Aorta (tissue), 5 donors: ENCODE measurements around the gene DYRK1A. TPM values are rescaled to one million over a fixed set of nuclear protein-coding genes. Genes with fewer than 3 reads are reported as not detected.
"Not testable (repeated sequence)": the region's sequence is repeated elsewhere in the genome, so short reads cannot be mapped to it uniquely, and the experiment has no call there.

Source experiments
- ATAC-seq: fragments of 200-7000 bp; cut with Tn5 transposase; one replicate; pipeline ENCODE4 v1.9.1; 2022; ENCODE audit warnings: moderate library complexity; ENCODE audit not compliant: low FRiP score
- DNase-seq, 2 donors: peaks; one replicate each; pipeline ENCODE4 v3.0.0-alpha.2; 2020
- H3K27ac ChIP-seq, 2 donors: one replicate each; pipeline ENCODE4 v1.5.1; 2013; ENCODE audit warnings: low read length in 2 of 2, mild to moderate bottlenecking in 2 of 2, moderate library complexity in 2 of 2, control low read depth in 1 of 2, inconsistent platforms in 1 of 2, low read depth in 1 of 2
- H3K27me3 ChIP-seq, 2 donors: one replicate each; pipeline ENCODE4 v1.6.1; 2013; ENCODE audit warnings: control low read depth in 1 of 2, low read length in 1 of 2, mild to moderate bottlenecking in 1 of 2, moderate library complexity in 1 of 2; ENCODE audit not compliant: insufficient read depth in 2 of 2, control insufficient read depth in 1 of 2
- H3K36me3 ChIP-seq, 2 donors: one replicate each; pipeline ENCODE4 v1.6.1; 2013; ENCODE audit warnings: control low read depth in 1 of 2, low read length in 1 of 2, mild to moderate bottlenecking in 1 of 2; ENCODE audit not compliant: insufficient read depth in 2 of 2, control insufficient read depth in 1 of 2
- H3K4me1 ChIP-seq, 2 donors: one replicate each; pipeline ENCODE4 v1.6.1; 2013; ENCODE audit warnings: low read length in 2 of 2, control low read depth in 1 of 2, mild to moderate bottlenecking in 1 of 2, moderate library complexity in 1 of 2; ENCODE audit not compliant: insufficient read depth in 2 of 2, control insufficient read depth in 1 of 2
- H3K4me3 ChIP-seq, 2 donors: one replicate each; pipeline ENCODE4 v1.5.1; 2013; ENCODE audit warnings: low read length in 2 of 2, control low read depth in 1 of 2, mild to moderate bottlenecking in 1 of 2
- H3K9me3 ChIP-seq: one replicate; pipeline ENCODE4 v1.6.1; 2013; ENCODE audit warnings: mild to moderate bottlenecking, low read length; ENCODE audit not compliant: control insufficient read depth
- WGBS, 2 donors: extraction: QIAGEN DNeasy Blood & Tissue Kit; methylation state at CpG; one replicate each; pipeline ENCODE4 v1.1.7; 2013; 5-methylcytosine and 5-hydroxymethylcytosine counted together
- intact Hi-C, 2 donors: fragments of 100-400 bp; cut with DNase I; formaldehyde crosslinking; loops; one replicate each; pipeline versions ENCODE4 v1.14.2 to v1.15.0; 2022
- long read RNA-seq, 2 donors: library from polyadenylated mRNA; unstranded; transcript quantifications; one replicate each; pipeline ENCODE4 v2.0.0, GENCODE V29; 2020 to 2021
- polyA plus RNA-seq, 2 donors: library from polyadenylated mRNA; stranded (reverse); fragments of 200-250 nt; gene quantifications; one replicate each; pipeline ENCODE4 v1.2.3, GENCODE V29; 2013
- total RNA-seq, 2 donors: library from RNA; stranded (reverse); fragmentation: NEBNext Ultra II Directional; extraction: Animal tissue kit (Norgen Biotek cat#: 25700); gene quantifications; one replicate each; pipeline ENCODE4 v1.2.1, GENCODE V29; 2021
- donor health status: healthy with polysubstance abuse.
- donor health status: Bipolar disorder and iron deficiency.
- donor health status: DM: no; HTN: no; CAD: no.
- donor health status: DM: no; HTN: no; CAD: no.
- donor health status: DM: yes; HTN: yes; CAD: no.

Gene DYRK1A
- total RNA-seq (10 to 100 TPM; 70.0 to 76.6 TPM), polyA plus RNA-seq (10 to 100 TPM in 1 of 2 donors, 1 to 10 TPM in 1; 8.8 to 21.6 TPM)
- long read RNA-seq, donor 1, partial matches to known transcripts = 0 of 10 reads
- long read RNA-seq, donor 1, other reads (novel, unspliced or antisense) = 10 of 10 reads
- long read RNA-seq, donor 2, partial matches to known transcripts = 0 of 15 reads
- long read RNA-seq, donor 2, other reads (novel, unspliced or antisense) = 14 of 15 reads

DNA sequence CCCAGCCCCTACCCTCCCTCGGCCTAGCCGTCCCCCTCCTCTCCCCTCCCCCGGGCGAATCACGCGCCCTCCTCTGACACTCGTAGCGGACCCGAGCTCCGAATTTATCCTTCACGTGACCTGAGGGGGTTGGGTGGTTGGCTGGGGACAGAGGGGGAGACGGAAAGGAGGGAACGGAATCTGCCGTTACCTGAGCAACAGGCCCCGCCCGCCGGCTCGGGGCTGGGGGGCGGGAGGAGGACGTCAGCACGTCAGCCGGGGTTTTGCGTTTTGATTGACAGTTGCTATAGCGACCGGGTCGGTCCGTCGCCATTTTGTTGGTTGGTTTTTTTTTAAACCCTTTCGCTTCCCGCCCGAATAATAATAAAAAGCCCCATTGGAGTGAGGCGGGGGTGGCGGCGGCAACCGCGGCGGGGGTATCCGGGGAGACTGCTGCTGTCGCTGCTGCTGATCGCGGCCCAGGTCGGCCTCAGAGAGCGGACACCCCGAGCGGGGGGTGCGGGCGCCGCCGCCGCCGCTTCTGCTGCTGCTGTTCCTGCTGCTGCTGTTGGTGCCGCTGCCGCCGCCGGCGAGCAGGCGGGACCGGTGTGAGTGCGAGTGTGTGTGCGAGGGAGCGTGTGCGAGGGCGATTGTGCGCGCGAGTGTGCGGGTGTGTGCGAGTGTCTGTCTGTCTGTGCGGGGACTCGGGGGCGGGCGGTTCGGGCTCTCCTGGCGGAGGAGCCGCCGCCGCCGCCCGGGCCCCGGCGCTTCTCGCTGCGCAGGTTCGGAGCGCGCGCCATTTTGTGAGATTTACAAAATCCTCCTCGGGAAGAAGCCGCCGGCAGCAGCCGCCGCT is at the start of gene DYRK1A:
DYRK1A (plus strand) TSS at position 292 of the 835 bp plus-strand sequence. CDS start 53,602 bp downstream, outside the sequence.
- Histone ChIP-seq H3K27ac (peak within 1 kb of the TSS; percentile 99), H3K9me3 (no peaks in the 10 kb centered on the region), H3K4me3 (peak within 1 kb of the TSS; percentile 96 to 98), H3K4me1 (peaks cover 0 to 1% of the 10 kb centered on the region in 2 donors), H3K36me3 (no peaks in the 10 kb centered on the region), H3K27me3 (no peaks in the 10 kb centered on the region)
- ATAC-seq (peak; percentile 97), DNase-seq (peak; percentile 99)
- WGBS, 2 donors = 0 to 1% methylated on average over 69 to 92 of the region's 92 CpGs
- intact Hi-C loops = loop anchor here (1.0 to 5.0 kb wide), 5 partner anchors 28 to 294 kb away; partner anchors contain the start of genes PIGP (in 1 of the 2), TTC3 (in 1 of the 2) and VPS26C (in 1 of the 2)

DNA sequence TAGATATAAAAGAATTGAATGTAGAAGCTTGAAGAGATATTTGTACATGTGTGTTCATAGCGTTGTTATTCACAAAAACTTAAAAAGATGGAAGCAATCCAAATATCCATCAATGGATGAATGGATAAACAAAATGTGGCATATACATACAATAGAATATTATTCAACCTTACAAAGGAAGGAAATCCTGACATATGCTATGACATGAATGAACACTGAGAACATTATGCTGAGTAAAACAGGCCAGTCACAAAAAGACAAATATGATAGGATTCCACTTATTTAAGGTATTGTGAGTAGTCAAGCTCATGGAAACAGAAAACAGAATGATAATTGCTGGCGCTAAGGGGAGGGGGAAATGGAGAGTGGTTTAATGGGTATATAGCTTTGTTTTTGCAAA is 47.0 kb upstream of the DYRK1A start:
- Histone ChIP-seq H3K4me3 (no peak overlapping the region), H3K9me3 (peaks cover 6% of the 10 kb centered on the region), H3K4me1 (no peaks in the 10 kb centered on the region), H3K27ac (no peak overlapping the region), H3K27me3 (no peaks in the 10 kb centered on the region), H3K36me3 (no peaks in the 10 kb centered on the region)
- DNase-seq = no peak
- ATAC-seq = no peak
- intact Hi-C loops = no loop called here
- WGBS, 2 donors = 91 to 92% methylated on average over 2 of the region's 2 CpGs

DNA sequence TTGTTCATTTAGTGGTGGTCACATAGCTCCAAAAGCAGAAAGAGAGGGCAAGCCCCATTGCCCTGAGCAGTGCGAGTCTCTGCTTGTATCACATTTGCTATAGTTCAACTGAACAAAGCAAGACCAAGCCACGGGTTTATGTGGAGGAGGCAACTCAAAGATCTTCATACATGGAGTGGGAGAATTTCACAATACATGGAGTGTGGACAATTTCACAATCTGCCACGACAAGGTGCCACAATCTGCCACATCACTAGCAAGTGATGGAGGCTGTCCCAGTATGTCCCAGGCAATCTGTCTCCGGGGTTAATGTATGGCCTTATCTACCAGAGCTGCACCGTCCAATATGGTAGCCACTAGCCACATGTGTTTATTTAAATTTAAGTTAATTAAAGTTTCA is 44.5 kb upstream of the DYRK1A start:
- H3K9me3 ChIP-seq = peaks cover 3% of the 10 kb centered on the region
- intact Hi-C loops = no loop called here
- H3K4me1 ChIP-seq = no peaks in the 10 kb centered on the region
- H3K27ac ChIP-seq = no peak overlapping the region
- WGBS, 2 donors = 86 to 90% methylated on average over 5 of the region's 5 CpGs
- no peak for ATAC-seq
- no peaks in the 10 kb centered on the region for H3K36me3 ChIP-seq
- no peak overlapping the region for H3K4me3 ChIP-seq
- H3K27me3 ChIP-seq = no peaks in the 10 kb centered on the region
- DNase-seq = no peak

DNA sequence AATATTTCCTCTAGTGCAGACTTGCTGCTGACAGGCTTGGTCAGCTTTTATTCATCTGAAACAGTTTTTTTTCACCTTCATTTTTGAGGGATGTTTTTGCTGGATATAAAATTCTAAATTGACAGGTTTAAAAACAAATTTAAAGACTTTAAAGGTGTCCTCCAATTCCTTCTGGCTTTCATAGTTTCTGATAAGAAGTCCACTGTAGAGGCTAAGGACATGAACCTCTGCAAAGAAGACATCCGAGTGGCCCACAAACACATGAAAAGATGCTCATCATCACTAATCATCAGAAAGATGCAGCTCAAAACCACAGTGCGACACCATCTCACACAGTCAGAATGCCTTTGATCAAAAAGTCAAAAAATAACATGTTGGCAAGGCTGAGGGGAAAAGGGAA is 42.0 kb upstream of the DYRK1A start:
- no peaks in the 10 kb centered on the region for H3K27me3 ChIP-seq
- ATAC-seq = no peak
- intact Hi-C loops = no loop called here
- H3K36me3 ChIP-seq = no peaks in the 10 kb centered on the region
- H3K4me1 ChIP-seq = no peaks in the 10 kb centered on the region
- no peaks in the 10 kb centered on the region for H3K9me3 ChIP-seq
- H3K4me3 ChIP-seq = no peak overlapping the region
- no peak overlapping the region for H3K27ac ChIP-seq
- no peak for DNase-seq
- 90 to 92% methylated on average over 2 of the region's 2 CpGs for WGBS, 2 donors

- H3K36me3 ChIP-seq, intact Hi-C loops, H3K4me3 ChIP-seq, H3K27me3 ChIP-seq, DNase-seq, ATAC-seq, H3K27ac ChIP-seq, H3K4me1 ChIP-seq, H3K9me3 ChIP-seq: not testable (repeated sequence)
- 87 to 91% methylated on average over 7 of the region's 7 CpGs for WGBS, 2 donors
Measured at GRCh38 chr21:37328147-37328546, 38.4 kb upstream of the DYRK1A start.

DNA sequence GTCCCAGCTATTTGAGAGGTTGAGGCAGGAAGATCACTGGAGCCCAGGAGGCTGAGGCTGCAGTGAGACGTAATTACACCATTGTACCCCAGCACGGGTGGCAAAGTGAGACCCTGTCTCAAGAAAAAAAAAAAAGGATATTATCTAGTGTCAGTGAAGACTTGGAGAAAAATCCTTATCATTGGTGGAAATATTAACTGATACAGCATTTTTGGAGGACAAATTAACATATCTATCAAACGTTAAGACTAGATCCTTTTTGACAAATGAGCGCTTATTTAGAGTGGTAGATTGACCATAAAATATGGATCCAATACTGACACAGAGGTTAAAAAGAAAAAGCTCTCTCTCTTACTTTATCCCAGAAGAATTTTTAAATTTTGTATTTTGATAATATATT is 35.2 kb upstream of the DYRK1A start:
- DNase-seq (no peak), ATAC-seq (no peak)
- H3K36me3 ChIP-seq = no peaks in the 10 kb centered on the region
- 75 to 83% methylated on average over 4 of the region's 4 CpGs for WGBS, 2 donors
- H3K4me3 ChIP-seq = no peak overlapping the region
- H3K27ac ChIP-seq = no peak overlapping the region
- no peaks in the 10 kb centered on the region for H3K4me1 ChIP-seq
- no peaks in the 10 kb centered on the region for H3K9me3 ChIP-seq
- no peaks in the 10 kb centered on the region for H3K27me3 ChIP-seq
- intact Hi-C loops = loop anchor here in 1 of 2 donors (5.0 to 10.0 kb wide), 2 partner anchors 44 to 67 kb away; partner anchors contain the start of gene VPS26C

- H3K4me3 ChIP-seq = no peak overlapping the region
- ATAC-seq (no peak), DNase-seq (no peak)
- H3K27ac ChIP-seq = no peak overlapping the region
- H3K36me3 ChIP-seq = no peaks in the 10 kb centered on the region
- H3K9me3 ChIP-seq = no peaks in the 10 kb centered on the region
- no peaks in the 10 kb centered on the region for H3K4me1 ChIP-seq
- 90 to 91% methylated on average over 5 of the region's 5 CpGs for WGBS, 2 donors
- intact Hi-C loops = loop anchor here in 1 of 2 donors (10.0 kb wide), 1 partner anchor 70 kb away; the partner anchor contains the start of gene VPS26C
- H3K27me3 ChIP-seq = no peaks in the 10 kb centered on the region
Measured at GRCh38 chr21:37335053-37335452, 31.5 kb upstream of the DYRK1A start.

DNA sequence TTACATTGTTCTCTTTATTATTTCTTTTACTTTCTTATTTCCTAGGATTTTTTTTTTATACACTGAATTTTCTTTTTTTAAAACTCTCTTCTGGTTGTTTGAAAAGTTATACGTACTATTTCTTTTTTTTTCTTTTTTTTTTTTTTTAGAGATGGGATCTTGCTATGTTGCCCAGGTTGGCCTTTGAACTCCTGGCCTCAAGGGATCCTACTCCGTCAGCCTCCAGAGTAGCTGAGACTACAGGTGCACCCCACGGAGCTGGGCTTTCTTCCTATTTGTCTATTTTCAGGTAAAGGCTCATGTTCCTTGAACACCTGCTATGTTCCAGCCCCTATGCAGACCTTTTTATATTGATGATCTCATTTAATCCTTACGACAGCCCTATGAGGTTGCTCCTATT is 29.4 kb upstream of the DYRK1A start:
- Histone ChIP-seq H3K27me3 (no peaks in the 10 kb centered on the region), H3K9me3 (no peaks in the 10 kb centered on the region), H3K4me3 (no peak overlapping the region), H3K36me3 (no peaks in the 10 kb centered on the region), H3K27ac (no peak overlapping the region), H3K4me1 (no peaks in the 10 kb centered on the region)
- DNase-seq (no peak), ATAC-seq (no peak)
- intact Hi-C loops = loop anchor here in 1 of 2 donors (10.0 kb wide), 1 partner anchor 72 kb away; the partner anchor contains the start of gene VPS26C
- 97 to 98% methylated on average over 4 of the region's 4 CpGs for WGBS, 2 donors
